GM18526 (cell line): ENCODE measurements around the gene ATP13A3.

Source experiments
- POLR2A ChIP-seq: IDR thresholded peaks from 3 replicates; pipeline ENCODE4 v1.6.1; 2011; ENCODE audit not compliant: insufficient read length; ENCODE audit errors: extremely low read depth

ATP13A3 gene

GRCh38 chr3:194504861-194505260, 18.1 kb upstream of the ATP13A3 start:
- TF ChIP-seq POLR2A = no peak

GRCh38 chr3:194504146-194504545, 17.3 kb upstream of the ATP13A3 start:
- no peak for TF ChIP-seq POLR2A

GRCh38 chr3:194503081-194503531, 16.3 kb upstream of the ATP13A3 start:
- TF ChIP-seq POLR2A = no peak

- no peak for TF ChIP-seq POLR2A
These were observed 13.4 kb upstream of the ATP13A3 start for GRCh38 chr3:194500198-194500597.

- no peak for TF ChIP-seq POLR2A
These were observed 11.2 kb upstream of the ATP13A3 start for GRCh38 chr3:194497799-194498575.

- TF ChIP-seq POLR2A = no peak
These were observed 9.6 kb upstream of the ATP13A3 start for GRCh38 chr3:194496217-194496919.

- no peak for TF ChIP-seq POLR2A
These were observed 8.2 kb upstream of the ATP13A3 start for GRCh38 chr3:194494951-194495374.

- TF ChIP-seq POLR2A = no peak
These were observed 5.2 kb upstream of the ATP13A3 start for GRCh38 chr3:194492001-194492400.

- TF ChIP-seq POLR2A = peak; percentile 19
These were observed 3.2 kb upstream of the ATP13A3 start for GRCh38 chr3:194489736-194490612.

- no peak for TF ChIP-seq POLR2A
These were observed 1.4 kb upstream of the ATP13A3 start for GRCh38 chr3:194488055-194488742.

- peak; percentile 18 for TF ChIP-seq POLR2A
These were observed 670 bp upstream of the ATP13A3 start for GRCh38 chr3:194487289-194488054.

- no peak for TF ChIP-seq POLR2A
These were observed 792 bp downstream of the ATP13A3 start for GRCh38 chr3:194485881-194486539.

- no peak for TF ChIP-seq POLR2A
These were observed 1.3 kb downstream of the ATP13A3 start for GRCh38 chr3:194485468-194485880.

- no peak for TF ChIP-seq POLR2A
These were observed 2.2 kb downstream of the ATP13A3 start for GRCh38 chr3:194484614-194485013.
